ENCODE data around the gene TARBP2.

Gene TARBP2

GRCh38 chr12:53486736-53487487 is 14.2 kb upstream of the TARBP2 start:
- H3K4me3 ChIP-seq (ENCODE audit: low read length) = no peak overlapping the region
- H3K27ac ChIP-seq (ENCODE audit: low read length) = no peak overlapping the region
- no peaks in the 10 kb centered on the region for H3K9me3 ChIP-seq (ENCODE audit: insufficient read depth, low read depth, low read length)
- H3K9ac ChIP-seq (ENCODE audit: low read depth, low read length) = no peak overlapping the region
- 0 out of 2 replicates have a peak, but pooled peaks cover under 1% of the 10 kb centered on the region for H3K4me1 ChIP-seq (ENCODE audit: insufficient read depth, low read length)
- no peaks in the 10 kb centered on the region for H3K27me3 ChIP-seq (ENCODE audit: insufficient read depth, low read length)
- peaks cover 58% of the 10 kb centered on the region for H3K36me3 ChIP-seq (ENCODE audit: insufficient read depth, low read depth, low read length)

- Histone ChIP-seq H3K27ac (ENCODE audit: low read length) (no peak overlapping the region), H3K27me3 (ENCODE audit: insufficient read depth, low read length) (no peaks in the 10 kb centered on the region), H3K9ac (ENCODE audit: low read depth, low read length) (no peak overlapping the region), H3K36me3 (ENCODE audit: insufficient read depth, low read depth, low read length) (peaks cover 35% of the 10 kb centered on the region), H3K4me1 (ENCODE audit: insufficient read depth, low read length) (peaks cover 15% of the 10 kb centered on the region; the same call in 1 of the 2 replicates), H3K9me3 (ENCODE audit: insufficient read depth, low read depth, low read length) (no peaks in the 10 kb centered on the region), H3K4me3 (ENCODE audit: low read length) (no peak overlapping the region)
Measured at GRCh38 chr12:53489242-53489864, 11.7 kb upstream of the TARBP2 start.

GRCh38 chr12:53492188-53492587 is 8.9 kb upstream of the TARBP2 start:
- Histone ChIP-seq H3K4me3 (ENCODE audit: low read length) (peak overlapping the region; percentile 74), H3K4me1 (ENCODE audit: insufficient read depth, low read length) (peaks cover 26% of the 10 kb centered on the region; the same call in 1 of the 2 replicates), H3K27ac (ENCODE audit: low read length) (no peak overlapping the region), H3K9ac (ENCODE audit: low read depth, low read length) (peak overlapping the region; percentile 67; the same call in 1 of the 2 replicates), H3K27me3 (ENCODE audit: insufficient read depth, low read length) (no peaks in the 10 kb centered on the region), H3K36me3 (ENCODE audit: insufficient read depth, low read depth, low read length) (peaks cover 7% of the 10 kb centered on the region; the same call in 1 of the 2 replicates), H3K9me3 (ENCODE audit: insufficient read depth, low read depth, low read length) (no peaks in the 10 kb centered on the region)

- H3K27ac ChIP-seq (ENCODE audit: low read length) = peak overlapping the region; percentile 59
- H3K27me3 ChIP-seq (ENCODE audit: insufficient read depth, low read length) = no peaks in the 10 kb centered on the region
- H3K4me3 ChIP-seq (ENCODE audit: low read length) = peak overlapping the region; percentile 74
- no peaks in the 10 kb centered on the region for H3K36me3 ChIP-seq (ENCODE audit: insufficient read depth, low read depth, low read length)
- H3K9ac ChIP-seq (ENCODE audit: low read depth, low read length) = peak overlapping the region; percentile 77
- H3K9me3 ChIP-seq (ENCODE audit: insufficient read depth, low read depth, low read length) = no peaks in the 10 kb centered on the region
- peaks cover 29% of the 10 kb centered on the region; the same call in 1 of the 2 replicates for H3K4me1 ChIP-seq (ENCODE audit: insufficient read depth, low read length)
Measured at GRCh38 chr12:53492830-53493609, 8.1 kb upstream of the TARBP2 start.

GRCh38 chr12:53493610-53494391 is 7.3 kb upstream of the TARBP2 start:
- Histone ChIP-seq H3K36me3 (ENCODE audit: insufficient read depth, low read depth, low read length) (no peaks in the 10 kb centered on the region), H3K4me1 (ENCODE audit: insufficient read depth, low read length) (peaks cover 35% of the 10 kb centered on the region; the same call in 1 of the 2 replicates), H3K27me3 (ENCODE audit: insufficient read depth, low read length) (no peaks in the 10 kb centered on the region), H3K9ac (ENCODE audit: low read depth, low read length) (peak overlapping the region; percentile 77), H3K27ac (ENCODE audit: low read length) (peak overlapping the region; percentile 59), H3K4me3 (ENCODE audit: low read length) (peak overlapping the region; percentile 74), H3K9me3 (ENCODE audit: insufficient read depth, low read depth, low read length) (no peaks in the 10 kb centered on the region)

GRCh38 chr12:53495903-53496751 is 5.0 kb upstream of the TARBP2 start:
- Histone ChIP-seq H3K9ac (ENCODE audit: low read depth, low read length) (peak overlapping the region; percentile 3; the same call in 1 of the 2 replicates), H3K27ac (ENCODE audit: low read length) (no peak overlapping the region)

GRCh38 chr12:53496752-53497032 is 4.4 kb upstream of the TARBP2 start:
- Histone ChIP-seq H3K4me3 (ENCODE audit: low read length) (no peak overlapping the region), H3K36me3 (ENCODE audit: insufficient read depth, low read depth, low read length) (no peaks in the 10 kb centered on the region), H3K27ac (ENCODE audit: low read length) (no peak overlapping the region), H3K9me3 (ENCODE audit: insufficient read depth, low read depth, low read length) (no peaks in the 10 kb centered on the region), H3K4me1 (ENCODE audit: insufficient read depth, low read length) (peaks cover 40% of the 10 kb centered on the region), H3K9ac (ENCODE audit: low read depth, low read length) (no peak overlapping the region), H3K27me3 (ENCODE audit: insufficient read depth, low read length) (no peaks in the 10 kb centered on the region)

More at GRCh38 chr12:53495903-53496751, 5.0 kb upstream of the TARBP2 start:
- peaks cover 38% of the 10 kb centered on the region; the same call in 1 of the 2 replicates for H3K4me1 ChIP-seq (ENCODE audit: insufficient read depth, low read length)
- H3K9me3 ChIP-seq (ENCODE audit: insufficient read depth, low read depth, low read length) = no peaks in the 10 kb centered on the region
- no peaks in the 10 kb centered on the region for H3K27me3 ChIP-seq (ENCODE audit: insufficient read depth, low read length)
- H3K36me3 ChIP-seq (ENCODE audit: insufficient read depth, low read depth, low read length) = no peaks in the 10 kb centered on the region
- 0 out of 2 replicates have a peak overlapping the region, but pooled peaks have one; percentile 0 for H3K4me3 ChIP-seq (ENCODE audit: low read length)

GRCh38 chr12:53497461-53497860 is 3.6 kb upstream of the TARBP2 start:
- Histone ChIP-seq H3K36me3 (ENCODE audit: insufficient read depth, low read depth, low read length) (no peaks in the 10 kb centered on the region), H3K9ac (ENCODE audit: low read depth, low read length) (0 out of 2 replicates have a peak overlapping the region, but pooled peaks have one; percentile 50), H3K27ac (ENCODE audit: low read length) (no peak overlapping the region), H3K27me3 (ENCODE audit: insufficient read depth, low read length) (no peaks in the 10 kb centered on the region), H3K9me3 (ENCODE audit: insufficient read depth, low read depth, low read length) (no peaks in the 10 kb centered on the region), H3K4me1 (ENCODE audit: insufficient read depth, low read length) (peaks cover 42% of the 10 kb centered on the region), H3K4me3 (ENCODE audit: low read length) (no peak overlapping the region)

GRCh38 chr12:53498235-53498630 is 2.9 kb upstream of the TARBP2 start:
- H3K4me1 ChIP-seq (ENCODE audit: insufficient read depth, low read length) = peaks cover 42% of the 10 kb centered on the region
- peak overlapping the region; percentile 50; the same call in 1 of the 2 replicates for H3K9ac ChIP-seq (ENCODE audit: low read depth, low read length)
- H3K4me3 ChIP-seq (ENCODE audit: low read length) = peak overlapping the region; percentile 79
- H3K27me3 ChIP-seq (ENCODE audit: insufficient read depth, low read length) = no peaks in the 10 kb centered on the region
- no peaks in the 10 kb centered on the region for H3K9me3 ChIP-seq (ENCODE audit: insufficient read depth, low read depth, low read length)
- H3K36me3 ChIP-seq (ENCODE audit: insufficient read depth, low read depth, low read length) = peaks cover 5% of the 10 kb centered on the region
- H3K27ac ChIP-seq (ENCODE audit: low read length) = peak overlapping the region; percentile 66

GRCh38 chr12:53499266-53500141 is 1.6 kb upstream of the TARBP2 start, which contains the start of gene MAP3K12:
MAP3K12 (minus strand) TSS chr12:53499458; CDS start chr12:53487391, 12,067 bp downstream.
- Histone ChIP-seq H3K4me1 (ENCODE audit: insufficient read depth, low read length) (peaks cover 30% of the 10 kb centered on the region), H3K27ac (ENCODE audit: low read length) (peak within 1 kb of the TSS; percentile 84), H3K4me3 (ENCODE audit: low read length) (peak within 1 kb of the TSS; percentile 79), H3K36me3 (ENCODE audit: insufficient read depth, low read depth, low read length) (peaks cover 18% of the 10 kb centered on the region), H3K9me3 (ENCODE audit: insufficient read depth, low read depth, low read length) (no peaks in the 10 kb centered on the region), H3K9ac (ENCODE audit: low read depth, low read length) (peak within 1 kb of the TSS; percentile 86; the same call in 1 of the 2 replicates), H3K27me3 (ENCODE audit: insufficient read depth, low read length) (no peaks in the 10 kb centered on the region)
